NB4 (cell line): ENCODE results near the gene TMOD4.
A peak's percentile ranks its signal among the peaks of the same experiment; 100 is the strongest.

Experiments used
- DNase-seq: peaks from one replicate; pipeline ENCODE4 v3.0.0; 2010; ENCODE audit warnings: low read depth
- H3K4me3 ChIP-seq: one replicate; pipeline ENCODE4 v1.5.1; 2011; ENCODE audit warnings: mild to moderate bottlenecking, low read depth, low read length, moderate library complexity
- CTCF ChIP-seq: IDR thresholded peaks from one replicate; pipeline ENCODE4 v1.5.1; 2012; ENCODE audit warnings: low read depth, low read length
- MAX ChIP-seq: IDR thresholded peaks from 2 replicates; pipeline ENCODE4 v1.6.1; 2011; ENCODE audit warnings: low read depth, low read length
- MYC ChIP-seq: IDR thresholded peaks from 2 replicates; pipeline ENCODE4 v1.6.1; 2011; ENCODE audit warnings: low read depth, low read length
- POLR2A ChIP-seq: IDR thresholded peaks from 2 replicates; pipeline ENCODE4 v1.6.1; 2011; ENCODE audit warnings: mild to moderate bottlenecking; ENCODE audit not compliant: insufficient read length; ENCODE audit errors: extremely low read depth

TMOD4 gene

GRCh38 chr1:151157067-151157531, 18.7 kb downstream of the TMOD4 start:
- TF ChIP-seq MAX = peak; percentile 71
- no peak for TF ChIP-seq CTCF
- TF ChIP-seq POLR2A = peak; percentile 48
- peak; percentile 94 for TF ChIP-seq MYC
- peak; percentile 96 for DNase-seq
- H3K4me3 ChIP-seq = peak overlapping the region; percentile 93

GRCh38 chr1:151156515-151156819, 19.3 kb downstream of the TMOD4 start, which contains the start of gene TNFAIP8L2:
TSS of gene TNFAIP8L2 (plus strand) at chr1:151156649. CDS start at chr1:151158698, 2,049 bp downstream.
- peak within 1 kb of the TSS; percentile 93 for H3K4me3 ChIP-seq
- peak; percentile 86 for DNase-seq
- TF ChIP-seq CTCF (no peak), MAX (peak; percentile 22), MYC (no peak), POLR2A (peak; percentile 56)

GRCh38 chr1:151147665-151148064, 28.1 kb downstream of the TMOD4 start:
- H3K4me3 ChIP-seq = no peak overlapping the region
- TF ChIP-seq POLR2A = no peak
- TF ChIP-seq MAX = no peak
- TF ChIP-seq CTCF = no peak
- TF ChIP-seq MYC = no peak
- DNase-seq = no peak

GRCh38 chr1:151147132-151147503, 28.7 kb downstream of the TMOD4 start:
- DNase-seq = no peak
- TF ChIP-seq MYC (no peak), MAX (no peak), CTCF (no peak), POLR2A (no peak)
- H3K4me3 ChIP-seq = peak overlapping the region; percentile 61

- TF ChIP-seq POLR2A (no peak), MAX (no peak), MYC (no peak), CTCF (no peak)
- peak; percentile 89 for DNase-seq
- peak within 1 kb of the TSS; percentile 61 for H3K4me3 ChIP-seq
Measured at GRCh38 chr1:151146412-151147131, 29.2 kb downstream of the TMOD4 start, which contains the start of gene SEMA6C. TSS of gene SEMA6C (minus strand) at chr1:151146631. CDS start at chr1:151142621, 4,010 bp downstream.
